NCI-H128 (cell line): ENCODE data around the gene CPED1.
"Not testable (repeated sequence)": the region's sequence is repeated elsewhere in the genome, so short reads cannot be mapped to it uniquely, and the experiment has no call there.

Experiments used
- DNase-seq: peaks from one replicate; lab custom pipeline; 2025; ENCODE audit not compliant: unreplicated experiment; lab: John Stamatoyannopoulos, UW

CPED1 gene

GRCh38 chr7:121303422-121304101 lies 315.1 kb downstream of the CPED1 start:
- DNase-seq = no peak

DNA sequence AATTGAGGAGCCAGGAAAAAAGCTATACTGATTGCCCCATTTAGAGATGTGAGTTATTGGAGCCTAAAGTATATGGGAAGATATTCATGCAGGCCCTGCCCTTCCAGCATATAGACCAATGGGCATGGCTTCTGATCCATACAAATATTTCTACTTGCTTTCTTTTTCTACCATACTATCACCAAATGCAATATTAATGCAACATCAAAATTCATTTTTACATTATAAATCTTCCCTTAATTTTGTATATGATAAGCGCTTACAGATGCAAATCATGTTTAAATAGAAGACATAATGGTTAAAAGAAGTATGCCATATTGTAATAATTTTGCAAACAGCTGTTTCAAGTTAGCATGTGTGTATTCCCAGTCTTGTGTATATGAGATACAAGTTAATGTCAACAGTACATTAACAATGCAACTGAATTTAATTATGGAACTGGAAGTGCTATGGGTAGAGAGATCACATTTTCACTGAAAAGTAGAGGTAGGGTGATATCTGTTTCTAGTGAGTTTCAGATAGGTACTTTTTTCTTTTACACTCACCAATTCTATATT lies 315.7 kb downstream of the CPED1 start:
- no peak for DNase-seq

- no peak for DNase-seq
These were observed 316.6 kb downstream of the CPED1 start for GRCh38 chr7:121305109-121305508.

DNA sequence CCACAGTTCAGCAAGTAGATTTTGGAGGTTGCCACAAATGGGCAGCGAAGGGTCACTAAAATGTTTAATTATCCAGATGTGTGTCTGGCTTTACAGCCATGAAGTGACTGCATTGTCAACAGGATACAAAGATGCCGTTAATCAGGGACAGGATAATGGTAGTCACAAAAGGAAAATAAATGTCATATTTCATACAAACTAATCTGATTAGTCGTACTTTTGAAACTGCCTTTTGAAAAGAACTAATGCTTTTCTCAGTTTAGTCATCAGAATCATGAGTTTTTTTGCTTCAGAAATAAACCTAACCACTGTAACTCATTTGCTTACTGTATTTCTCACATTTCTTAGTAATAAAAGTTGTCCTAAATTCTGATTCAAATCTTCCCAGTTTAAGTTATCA lies 318.1 kb downstream of the CPED1 start:
- DNase-seq = no peak

- DNase-seq = no peak
These were observed 318.6 kb downstream of the CPED1 start for GRCh38 chr7:121307021-121307574.

GRCh38 chr7:121313220-121313792 lies 324.8 kb downstream of the CPED1 start:
- DNase-seq = no peak

- DNase-seq = peak; percentile 95
These were observed 325.5 kb downstream of the CPED1 start for GRCh38 chr7:121313793-121314676.

DNA sequence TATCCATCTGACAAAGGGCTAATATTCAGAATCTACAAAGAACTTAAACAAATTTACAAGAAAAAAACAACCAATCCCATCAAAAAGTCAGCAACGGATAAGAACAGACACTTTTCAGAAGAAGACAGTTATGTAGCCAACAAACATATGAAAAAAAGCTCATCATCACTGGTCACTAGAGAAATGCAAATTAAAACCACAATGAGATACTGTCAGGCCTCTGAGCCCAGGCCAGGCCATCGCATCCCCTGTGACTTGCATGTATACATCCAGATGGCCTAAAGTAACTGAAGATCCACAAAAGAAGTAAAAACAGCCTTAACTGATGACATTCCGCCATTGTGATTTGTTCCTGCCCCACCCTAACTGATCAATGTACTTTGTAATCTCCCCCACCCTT lies 326.7 kb downstream of the CPED1 start:
- not testable (repeated sequence) for DNase-seq

DNA sequence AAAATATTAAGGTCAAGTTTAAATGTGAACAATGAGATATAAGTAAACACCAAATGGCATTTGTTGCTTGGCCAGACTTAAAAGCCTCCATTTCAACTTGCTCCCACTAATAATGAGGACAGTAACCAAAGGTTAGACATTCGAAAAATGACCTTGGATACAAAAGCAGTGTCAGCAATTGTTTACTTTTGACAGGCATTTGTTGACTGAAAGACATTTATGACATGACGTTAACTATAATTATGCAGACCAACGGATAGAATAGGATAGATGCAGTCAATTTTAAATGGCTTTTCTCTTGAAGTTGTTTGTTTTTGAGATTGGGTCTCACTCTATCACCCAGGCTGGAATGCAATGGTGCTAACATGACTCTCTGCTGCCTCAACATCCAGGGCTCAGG lies 333.9 kb downstream of the CPED1 start:
- no peak for DNase-seq

GRCh38 chr7:121323515-121324302 lies 335.2 kb downstream of the CPED1 start:
- no peak for DNase-seq

DNA sequence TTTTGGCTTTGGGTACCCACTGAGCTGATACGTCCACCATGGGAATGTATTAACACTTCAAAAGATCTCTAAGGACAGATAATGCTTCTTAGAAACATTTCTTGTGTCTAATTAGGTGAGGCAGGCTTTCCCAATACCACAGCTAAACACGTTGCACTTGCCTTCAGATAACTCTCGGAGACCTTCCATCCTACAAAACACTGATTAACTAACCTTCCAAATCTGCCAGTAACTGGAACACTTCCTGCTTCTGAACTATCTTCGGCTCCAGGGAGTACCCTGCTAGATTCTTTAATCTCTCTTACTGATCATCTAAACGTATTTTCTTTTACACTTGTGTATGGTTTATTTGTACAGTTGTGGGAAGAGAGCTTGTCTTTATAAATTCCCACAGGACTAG lies 339.2 kb downstream of the CPED1 start:
- no peak for DNase-seq

DNA sequence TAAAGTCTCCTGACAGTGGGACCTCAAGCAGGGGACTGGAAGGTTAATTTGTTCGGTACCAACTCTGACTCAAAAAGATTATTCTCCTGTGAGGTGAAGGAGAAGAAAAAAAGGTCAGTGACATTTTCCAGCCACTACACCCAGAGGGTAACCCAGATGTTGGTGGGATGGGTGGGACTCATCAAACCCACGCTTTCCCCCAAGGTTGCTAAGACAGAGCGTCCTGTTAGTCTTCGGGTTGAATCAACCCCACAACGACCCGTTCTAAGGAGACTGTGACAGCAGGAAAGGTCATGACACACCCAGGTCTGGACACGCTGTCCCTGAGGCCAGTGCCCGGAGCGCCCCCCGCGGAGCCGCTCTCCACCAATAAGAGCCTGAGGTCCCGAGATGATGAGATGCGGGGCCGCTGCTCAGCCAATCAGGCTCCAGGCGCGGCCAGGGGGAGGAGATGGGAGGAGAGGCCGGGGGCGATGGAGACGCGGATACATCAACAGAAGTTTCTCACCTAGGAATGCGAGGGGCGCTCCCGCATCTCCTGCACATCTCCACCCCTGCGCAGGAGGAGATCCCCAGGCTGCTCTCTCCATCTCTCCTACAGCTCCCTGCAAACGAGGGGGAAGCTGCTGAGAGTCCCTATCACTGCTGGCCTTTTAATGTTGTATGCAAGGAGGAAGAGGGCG lies 340.1 kb downstream of the CPED1 start, which contains the start of gene WNT16:
Gene WNT16, plus strand, starts transcription at position 493 of the 683 bp plus-strand sequence. CDS start 293 bp downstream, outside the sequence.
- DNase-seq = no peak

- DNase-seq = no peak
These were observed 340.9 kb downstream of the CPED1 start for GRCh38 chr7:121329191-121330052.

GRCh38 chr7:121330053-121330833 lies 341.7 kb downstream of the CPED1 start:
- DNase-seq = no peak

GRCh38 chr7:121331048-121331447 lies 342.5 kb downstream of the CPED1 start:
- DNase-seq = no peak

DNA sequence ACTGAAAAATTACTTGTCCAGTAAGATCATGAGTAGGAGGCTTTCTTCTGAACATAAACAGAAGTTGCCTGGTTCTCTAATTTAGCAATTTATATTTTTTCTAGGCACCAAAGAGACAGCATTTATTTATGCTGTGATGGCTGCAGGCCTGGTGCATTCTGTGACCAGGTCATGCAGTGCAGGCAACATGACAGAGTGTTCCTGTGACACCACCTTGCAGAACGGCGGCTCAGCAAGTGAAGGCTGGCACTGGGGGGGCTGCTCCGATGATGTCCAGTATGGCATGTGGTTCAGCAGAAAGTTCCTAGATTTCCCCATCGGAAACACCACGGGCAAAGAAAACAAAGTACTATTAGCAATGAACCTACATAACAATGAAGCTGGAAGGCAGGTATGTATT lies 343.1 kb downstream of the CPED1 start:
- DNase-seq = no peak

DNA sequence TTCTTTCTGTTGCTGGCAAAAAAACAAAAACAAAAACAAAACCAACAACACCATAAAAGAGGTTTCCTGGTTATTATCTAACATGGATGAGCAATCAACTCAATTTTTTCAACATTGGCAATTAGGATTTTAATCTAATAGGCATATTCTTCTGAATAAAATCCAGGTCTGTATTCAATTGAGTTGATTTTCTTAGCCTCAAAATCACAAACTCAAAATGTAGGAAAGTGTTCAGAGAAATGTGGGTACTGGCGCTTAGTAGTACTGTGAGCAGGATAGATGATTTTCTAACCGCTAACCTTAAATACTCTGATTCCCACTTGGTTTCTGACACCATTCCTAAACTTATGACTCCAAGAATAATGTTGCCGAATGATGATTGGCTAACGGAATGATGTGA lies 345.9 kb downstream of the CPED1 start:
- no peak for DNase-seq
